HG03103 (cell line): ENCODE measurements around the gene IVD.
A peak's percentile ranks its signal among the peaks of the same experiment; 100 is the strongest.

Experiments used
- ATAC-seq: cut with Tn5 transposase; IDR thresholded peaks from one replicate; pipeline ENCODE4 v1.9.1; 2021; ENCODE audit warnings: low read depth; ENCODE audit not compliant: unreplicated experiment

Gene IVD

GRCh38 chr15:40405501-40406381 is at the start of gene IVD:
TSS of gene IVD (plus strand) at chr15:40405795. CDS start at chr15:40405828, 33 bp downstream.
- ATAC-seq = peak; percentile 74

DNA sequence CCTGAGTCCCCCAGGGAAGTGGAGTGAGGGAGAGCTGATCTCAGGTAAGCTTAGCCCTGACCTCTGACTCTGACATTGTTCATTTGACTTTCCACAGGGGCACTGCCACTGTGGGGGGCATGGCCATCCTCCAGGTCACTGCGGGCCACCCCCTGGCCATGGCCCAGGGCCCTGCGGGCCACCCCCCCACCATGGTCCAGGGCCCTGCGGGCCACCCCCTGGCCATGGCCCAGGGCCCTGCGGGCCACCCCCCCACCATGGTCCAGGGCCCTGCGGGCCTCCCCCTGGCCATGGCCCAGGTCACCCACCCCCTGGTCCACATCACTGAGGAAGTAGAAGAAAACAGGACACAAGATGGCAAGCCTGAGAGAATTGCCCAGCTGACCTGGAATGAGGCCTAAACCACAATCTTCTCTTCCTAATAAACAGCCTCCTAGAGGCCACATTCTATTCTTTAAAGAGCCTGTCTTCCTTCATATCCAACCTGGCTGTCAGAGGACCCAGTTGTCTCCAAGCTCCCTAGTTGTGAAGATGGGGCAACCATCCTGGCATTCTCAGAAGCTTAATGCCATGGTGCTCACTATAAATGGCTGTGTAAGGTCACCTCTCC is 49.5 kb upstream of the IVD start:
- no peak for ATAC-seq

- no peak for ATAC-seq
Measured at GRCh38 chr15:40357246-40357645, 48.3 kb upstream of the IVD start.

GRCh38 chr15:40357723-40358470 is 47.7 kb upstream of the IVD start, which contains the start of gene DISP2:
TSS of gene DISP2 (plus strand) at chr15:40358219. CDS start at chr15:40358322, 103 bp downstream.
- ATAC-seq = peak; percentile 80

GRCh38 chr15:40358471-40359353 is 46.9 kb upstream of the IVD start:
- ATAC-seq = peak; percentile 30

GRCh38 chr15:40360015-40360414 is 45.6 kb upstream of the IVD start:
- no peak for ATAC-seq

GRCh38 chr15:40361640-40362039 is 44.0 kb upstream of the IVD start:
- no peak for ATAC-seq

- ATAC-seq = no peak
Measured at GRCh38 chr15:40363611-40364010, 42.0 kb upstream of the IVD start.

DNA sequence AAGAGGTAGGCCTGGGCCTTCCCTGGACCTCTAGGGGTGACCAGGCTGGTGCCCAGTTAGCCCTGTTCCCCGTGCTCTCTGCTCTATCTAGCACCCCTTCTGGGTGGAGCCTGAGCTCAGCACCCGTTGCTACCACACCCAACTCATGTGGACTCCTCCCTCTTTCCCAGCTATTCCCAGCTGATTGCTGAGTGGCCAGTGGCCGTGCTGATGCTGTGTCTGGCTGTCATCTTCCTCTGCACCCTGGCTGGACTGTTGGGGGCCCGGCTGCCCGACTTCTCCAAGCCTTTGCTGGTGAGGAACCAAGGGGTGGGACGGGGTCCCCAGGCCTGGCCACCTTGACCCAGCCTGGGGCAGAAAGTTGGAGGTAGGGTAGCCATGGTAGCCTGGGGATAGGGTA is 41.3 kb upstream of the IVD start:
- ATAC-seq = no peak

DNA sequence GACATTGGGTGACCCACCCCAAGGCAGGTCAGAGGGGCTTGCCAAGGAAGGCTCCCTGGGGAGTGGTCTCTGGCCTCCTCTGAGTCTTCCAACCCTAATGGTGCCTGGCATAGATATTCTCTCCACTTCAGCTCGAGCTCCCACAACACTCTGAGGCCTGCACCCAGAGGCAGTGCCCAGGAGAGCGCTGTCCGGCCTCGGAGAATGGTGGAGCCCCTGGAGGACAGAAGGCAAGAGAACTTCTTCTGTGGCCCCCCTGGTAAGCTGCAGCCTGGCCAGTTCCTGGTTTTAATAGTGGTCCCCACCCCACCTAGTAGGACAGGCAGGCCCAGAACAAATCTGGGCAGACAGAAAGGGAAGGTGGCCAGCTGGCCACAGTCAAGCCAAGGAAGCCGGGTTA is 40.6 kb upstream of the IVD start:
- ATAC-seq = no peak

GRCh38 chr15:40365624-40366456 is 39.8 kb upstream of the IVD start:
- ATAC-seq = no peak

GRCh38 chr15:40366457-40367370 is 38.9 kb upstream of the IVD start:
- no peak for ATAC-seq

DNA sequence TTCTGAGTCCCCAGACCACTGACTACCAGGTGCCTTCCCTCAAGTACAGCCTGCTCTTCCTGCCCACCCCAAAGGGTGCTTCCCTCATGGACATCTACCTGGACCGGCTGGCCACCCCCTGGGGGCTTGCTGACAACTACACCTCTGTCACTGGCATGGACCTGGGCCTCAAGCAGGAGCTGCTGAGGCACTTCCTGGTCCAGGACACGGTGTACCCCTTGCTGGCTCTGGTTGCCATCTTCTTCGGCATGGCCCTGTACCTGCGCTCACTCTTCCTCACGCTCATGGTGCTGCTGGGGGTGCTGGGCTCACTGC is 38.3 kb upstream of the IVD start:
- ATAC-seq = no peak

GRCh38 chr15:40367686-40368611 is 37.6 kb upstream of the IVD start:
- peak; percentile 70 for ATAC-seq

GRCh38 chr15:40368719-40369473 is 36.7 kb upstream of the IVD start:
- no peak for ATAC-seq

DNA sequence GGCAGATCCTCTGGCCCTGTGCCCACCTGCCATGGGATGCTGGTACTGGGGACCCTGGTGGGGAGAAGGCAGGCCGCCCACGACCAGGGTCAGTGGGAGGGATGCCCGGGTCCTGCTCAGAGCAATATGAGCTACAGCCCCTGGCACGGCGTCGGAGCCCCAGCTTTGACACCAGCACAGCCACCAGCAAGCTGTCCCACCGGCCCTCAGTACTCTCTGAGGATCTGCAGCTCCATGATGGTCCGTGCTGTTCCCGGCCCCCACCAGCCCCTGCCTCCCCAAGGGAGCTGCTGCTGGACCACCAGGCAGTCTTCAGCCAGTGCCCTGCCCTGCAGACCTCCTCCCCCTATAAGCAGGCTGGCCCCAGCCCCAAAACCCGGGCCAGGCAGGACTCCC is 36.1 kb upstream of the IVD start:
- no peak for ATAC-seq

GRCh38 chr15:40369971-40370370 is 35.6 kb upstream of the IVD start:
- no peak for ATAC-seq
